NB4 (cell line): ENCODE results near the gene RAB4B.
"Not testable (repeated sequence)": the region's sequence is repeated elsewhere in the genome, so short reads cannot be mapped to it uniquely, and the experiment has no call there.

Experiments
- DNase-seq: peaks from one replicate; pipeline ENCODE4 v3.0.0; 2010; ENCODE audit warnings: low read depth
- H3K4me3 ChIP-seq: one replicate; pipeline ENCODE4 v1.5.1; 2011; ENCODE audit warnings: mild to moderate bottlenecking, low read depth, low read length, moderate library complexity
- CTCF ChIP-seq: IDR thresholded peaks from one replicate; pipeline ENCODE4 v1.5.1; 2012; ENCODE audit warnings: low read depth, low read length
- MYC ChIP-seq: IDR thresholded peaks from 2 replicates; pipeline ENCODE4 v1.6.1; 2011; ENCODE audit warnings: low read depth, low read length
- POLR2A ChIP-seq: IDR thresholded peaks from 2 replicates; pipeline ENCODE4 v1.6.1; 2011; ENCODE audit warnings: mild to moderate bottlenecking; ENCODE audit not compliant: insufficient read length; ENCODE audit errors: extremely low read depth
- TF ChIP-seq, protein P1 (sequence below): IDR thresholded peaks from 2 replicates; pipeline ENCODE4 v1.6.1; 2011; ENCODE audit warnings: low read depth, low read length

The RAB4B gene

GRCh38 chr19:40778706-40779284 is 748 bp downstream of the RAB4B start:
- H3K4me3 ChIP-seq, result peak overlapping the region; percentile 67
- TF ChIP-seq, protein P1, sequence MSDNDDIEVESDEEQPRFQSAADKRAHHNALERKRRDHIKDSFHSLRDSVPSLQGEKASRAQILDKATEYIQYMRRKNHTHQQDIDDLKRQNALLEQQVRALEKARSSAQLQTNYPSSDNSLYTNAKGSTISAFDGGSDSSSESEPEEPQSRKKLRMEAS, result no peak
- no peak for TF ChIP-seq MYC
- TF ChIP-seq CTCF, result no peak
- TF ChIP-seq POLR2A, result no peak
- peak; percentile 37 for DNase-seq

DNA sequence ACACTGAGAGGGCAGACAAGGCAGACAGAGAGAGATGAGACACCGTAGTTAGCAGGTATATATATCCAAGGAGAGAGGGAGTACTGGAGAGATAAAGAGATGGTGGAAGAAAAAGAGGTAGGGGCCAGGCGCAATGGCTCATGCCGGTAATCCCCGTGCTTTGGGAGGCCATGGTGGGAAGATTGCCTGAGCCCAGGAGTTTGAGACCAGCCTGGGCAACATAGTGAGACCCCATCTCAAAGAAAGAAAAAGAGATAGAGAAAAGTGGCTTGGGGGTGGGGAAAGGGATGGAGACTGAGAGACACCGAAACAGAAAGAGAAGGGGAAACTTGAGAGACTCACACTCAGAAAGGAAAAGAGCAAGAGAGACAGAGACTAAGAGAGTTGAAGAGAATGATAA is 2.5 kb downstream of the RAB4B start:
- H3K4me3 ChIP-seq, result no peak overlapping the region
- TF ChIP-seq, protein P1, result no peak
- TF ChIP-seq MYC (no peak), CTCF (no peak), POLR2A (no peak)
- no peak for DNase-seq

- DNase-seq, result no peak
- H3K4me3 ChIP-seq, result no peak overlapping the region
Measured at GRCh38 chr19:40781140-40781539, 3.1 kb downstream of the RAB4B start.

DNA sequence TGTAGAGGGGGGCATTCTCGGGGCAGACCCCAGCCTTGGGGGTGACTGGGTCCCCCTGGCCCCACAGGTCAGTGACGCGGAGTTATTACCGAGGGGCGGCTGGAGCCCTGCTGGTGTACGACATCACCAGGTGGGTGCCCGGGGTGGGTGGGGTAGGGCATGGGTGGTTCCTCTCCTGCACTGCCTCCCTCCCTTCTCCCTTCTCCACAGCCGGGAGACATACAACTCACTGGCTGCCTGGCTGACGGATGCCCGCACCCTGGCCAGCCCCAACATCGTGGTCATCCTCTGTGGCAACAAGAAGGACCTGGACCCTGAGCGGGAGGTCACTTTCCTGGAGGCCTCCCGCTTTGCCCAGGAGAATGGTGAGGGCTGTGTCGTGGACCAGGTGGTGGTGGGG is 5.7 kb downstream of the RAB4B start:
- DNase-seq, result no peak
- no peak overlapping the region for H3K4me3 ChIP-seq
- TF ChIP-seq POLR2A (no peak), CTCF (no peak), MYC (no peak)
- TF ChIP-seq, protein P1, result no peak

More at GRCh38 chr19:40781140-40781539, 3.1 kb downstream of the RAB4B start:
- TF ChIP-seq MYC, result no peak
- no peak for TF ChIP-seq CTCF
- TF ChIP-seq, protein P1, result no peak
- no peak for TF ChIP-seq POLR2A

- DNase-seq, H3K4me3 ChIP-seq: not testable (repeated sequence)
Measured at GRCh38 chr19:40784146-40784545, 6.1 kb downstream of the RAB4B start.

DNA sequence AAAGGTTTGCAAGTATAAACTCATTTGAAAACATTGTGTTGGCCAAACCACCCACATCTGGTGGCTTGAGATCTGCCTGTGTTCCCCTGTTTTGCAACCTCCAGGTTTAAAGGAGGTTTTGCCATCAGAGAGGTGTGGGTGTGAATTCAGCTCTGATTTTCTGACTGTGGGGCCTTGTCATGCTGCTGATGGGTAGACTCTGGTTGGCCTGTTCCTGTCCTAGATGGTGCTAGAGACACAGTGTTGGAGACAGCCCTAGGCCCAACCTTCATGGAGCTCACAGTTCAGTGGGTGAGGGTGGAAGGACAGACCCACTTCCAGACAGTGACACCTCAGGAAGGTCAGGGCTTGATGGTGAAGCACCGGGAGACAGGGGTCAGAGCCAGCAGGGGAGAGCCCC is 7.5 kb downstream of the RAB4B start:
- TF ChIP-seq POLR2A (no peak), MYC (no peak), CTCF (no peak)
- TF ChIP-seq, protein P1, result no peak
- DNase-seq, result no peak

More for the DNA sequence above, 7.5 kb downstream of the RAB4B start:
- no peak overlapping the region for H3K4me3 ChIP-seq
